A673 (cell line): Measurements from ENCODE around the gene DAB2IP. TPM values are rescaled to one million over a fixed set of nuclear protein-coding genes. Genes with fewer than 3 reads are reported as not detected.

Source experiments
- BruUV-seq: library from RNA; stranded (reverse); fragments of 400-500 nt; replicated peaks from 2 replicates; lab custom pipeline; 2021; lab: Mats Ljungman, UMichigan
- CTCF ChIA-PET: fragments of 300-600 bp; sonication (Branson Sonifier 250); formaldehyde crosslinking; loops from one replicate; lab custom pipeline; 2022; ENCODE audit warnings: antibody characterized with exemption; lab: Charles Lee
- POLR2A ChIA-PET: fragments of 300-600 bp; sonication (Branson Sonifier 250); formaldehyde crosslinking; loops from one replicate; lab custom pipeline; 2022; ENCODE audit warnings: antibody characterized with exemption; ENCODE audit not compliant: low non-redundant PET; lab: Charles Lee
- DNase-seq: peaks from one replicate; pipeline ENCODE4 v3.0.0-alpha.2; 2015; ENCODE audit warnings: low spot score
- H3K27ac ChIP-seq: fragments of 200-600 bp; sonication (generic); 2 replicates; pipeline ENCODE4 v1.5.1; 2016; ENCODE audit warnings: mixed run types, low read depth, mild to moderate bottlenecking, mixed read lengths, antibody characterized with exemption, low read length; ENCODE audit not compliant: poor library complexity, severe bottlenecking
- H3K27me3 ChIP-seq: fragments of 200-600 bp; sonication (generic); replicated peaks from 2 replicates; pipeline ENCODE4 v1.6.1; 2017; ENCODE audit warnings: mixed run types, low read depth, mild to moderate bottlenecking, mixed read lengths, antibody characterized with exemption, low read length; ENCODE audit not compliant: insufficient read depth, poor library complexity
- H3K36me3 ChIP-seq: fragments of 200-600 bp; sonication (generic); 2 replicates; pipeline ENCODE4 v1.6.1; 2016; ENCODE audit warnings: mixed run types, mild to moderate bottlenecking, mixed read lengths, antibody characterized with exemption, low read length; ENCODE audit not compliant: insufficient read depth, poor library complexity, severe bottlenecking
- H3K4me1 ChIP-seq: fragments of 200-600 bp; sonication (generic); 2 replicates; pipeline ENCODE4 v1.6.1; 2017; ENCODE audit warnings: mixed run types, mild to moderate bottlenecking, mixed read lengths, antibody characterized with exemption, low read length; ENCODE audit not compliant: insufficient read depth, poor library complexity, severe bottlenecking
- H3K4me3 ChIP-seq: fragments of 200-600 bp; sonication (generic); 2 replicates; pipeline ENCODE4 v1.5.1; 2016; ENCODE audit warnings: low read depth, mixed run types, mild to moderate bottlenecking, mixed read lengths, low read length; ENCODE audit not compliant: poor library complexity, severe bottlenecking
- H3K9me3 ChIP-seq: fragments of 200-600 bp; sonication (generic); 2 replicates; pipeline ENCODE4 v1.6.1; 2016; ENCODE audit warnings: mixed run types, low read depth, mild to moderate bottlenecking, mixed read lengths, antibody characterized with exemption, low read length; ENCODE audit not compliant: poor library complexity, severe bottlenecking
- CTCF ChIP-seq: fragments of 300-800, 200-600 bp; sonication (generic); conservative IDR thresholded peaks from 2 replicates; pipeline ENCODE4 v1.5.1; 2017; ENCODE audit warnings: low read depth, mild to moderate bottlenecking, antibody characterized with exemption, low read length, moderate library complexity, mixed read lengths
- EZH2 ChIP-seq: fragments of 200-600 bp; sonication (generic); IDR thresholded peaks from 2 replicates; pipeline ENCODE4 v1.6.1; 2017; ENCODE audit warnings: borderline replicate concordance, low read depth, mild to moderate bottlenecking, mixed read lengths, antibody characterized with exemption, low read length; ENCODE audit not compliant: poor library complexity, severe bottlenecking
- intact Hi-C: fragments of 100-400 bp; cut with micrococcal nuclease; formaldehyde crosslinking; loops from one replicate; pipeline ENCODE4 v1.10.0; 2022; ENCODE audit not compliant: unreplicated experiment
- total RNA-seq: library from RNA; stranded (reverse); gene quantifications from 2 replicates; pipeline ENCODE4 v1.2.3, GENCODE V29; 2021

Gene DAB2IP
- total RNA-seq, 1 experiment from 2014 or later: 34.5 TPM

GRCh38 chr9:121675381-121675780, 23.9 kb downstream of the DAB2IP start:
- Histone ChIP-seq H3K27me3 (no peaks in the 10 kb centered on the region), H3K36me3 (peaks cover 13% of the 10 kb centered on the region), H3K4me1 (peaks cover 30% of the 10 kb centered on the region), H3K4me3 (no peak overlapping the region), H3K27ac (no peak overlapping the region), H3K9me3 (no peaks in the 10 kb centered on the region)
- POLR2A ChIA-PET: no interaction called here
- DNase-seq: no peak
- CTCF ChIA-PET: no interaction called here
- BruUV-seq: no TSS peak
- TF ChIP-seq CTCF: no peak
- TF ChIP-seq EZH2: no peak
- intact Hi-C loops: no loop called here

GRCh38 chr9:121675969-121676822, 24.8 kb downstream of the DAB2IP start:
- ChIA-PET CTCF (no interaction called here), POLR2A (interaction anchor here (0.9 kb wide), 1 partner anchor 45 kb away, joined by 4 read pairs; no protein-coding TSS in a partner anchor)
- intact Hi-C loops: no loop called here
- no peak overlapping the region for H3K4me3 ChIP-seq
- BruUV-seq: no TSS peak
- peaks cover 14% of the 10 kb centered on the region for H3K36me3 ChIP-seq
- no peaks in the 10 kb centered on the region for H3K9me3 ChIP-seq
- TF ChIP-seq CTCF (no peak), EZH2 (no peak)
- H3K27ac ChIP-seq: peak overlapping the region; percentile 25
- no peak for DNase-seq
- no peaks in the 10 kb centered on the region for H3K27me3 ChIP-seq
- peaks cover 30% of the 10 kb centered on the region for H3K4me1 ChIP-seq

GRCh38 chr9:121676926-121677325, 25.5 kb downstream of the DAB2IP start:
- H3K9me3 ChIP-seq: no peaks in the 10 kb centered on the region
- no peak for DNase-seq
- H3K4me3 ChIP-seq: no peak overlapping the region
- BruUV-seq: no TSS peak
- intact Hi-C loops: no loop called here
- ChIA-PET CTCF (no interaction called here), POLR2A (interaction anchor here (0.9 kb wide), 1 partner anchor 45 kb away, joined by 4 read pairs; no protein-coding TSS in a partner anchor)
- H3K27ac ChIP-seq: peak overlapping the region; percentile 25
- H3K27me3 ChIP-seq: no peaks in the 10 kb centered on the region
- peaks cover 18% of the 10 kb centered on the region for H3K36me3 ChIP-seq
- TF ChIP-seq CTCF: no peak
- TF ChIP-seq EZH2: no peak
- peaks cover 30% of the 10 kb centered on the region for H3K4me1 ChIP-seq
